Activated CD4-positive, CD25-positive, alpha-beta regulatory T cell treated with anti-CD3 and anti-CD28 coated beads, Interleukin-2, amount 50 U/mL, for 16 hours (primary cell): Measurements from ENCODE around the gene FOXL1.
"Not testable (repeated sequence)": the region's sequence is repeated elsewhere in the genome, so short reads cannot be mapped to it uniquely, and the experiment has no call there.

ENCODE experiments used
- DNase-seq: peaks from one replicate; pipeline ENCODE4 v3.0.0-alpha.2; 2020; ENCODE audit warnings: low read depth, low spot score

FOXL1 gene

DNA sequence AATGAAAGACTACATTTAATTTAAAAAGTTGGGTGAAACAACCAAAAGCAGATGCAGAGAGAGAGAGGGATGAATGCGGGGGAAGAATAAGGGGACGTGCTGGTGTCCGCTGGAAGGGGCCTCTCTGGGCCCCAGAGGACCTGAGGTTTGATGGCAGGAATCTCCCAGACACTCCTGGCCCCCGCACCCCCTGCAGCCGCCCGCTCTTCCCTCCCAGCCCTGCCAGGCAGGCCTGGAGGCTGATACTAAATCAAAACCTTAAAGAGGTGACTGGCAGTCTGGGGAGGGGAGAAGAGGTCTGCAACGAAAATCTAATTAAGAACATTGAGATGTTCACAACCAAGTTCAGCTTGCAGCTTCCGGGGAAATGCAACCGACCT is 2.4 kb downstream of the FOXL1 start:
- no peak for DNase-seq

DNA sequence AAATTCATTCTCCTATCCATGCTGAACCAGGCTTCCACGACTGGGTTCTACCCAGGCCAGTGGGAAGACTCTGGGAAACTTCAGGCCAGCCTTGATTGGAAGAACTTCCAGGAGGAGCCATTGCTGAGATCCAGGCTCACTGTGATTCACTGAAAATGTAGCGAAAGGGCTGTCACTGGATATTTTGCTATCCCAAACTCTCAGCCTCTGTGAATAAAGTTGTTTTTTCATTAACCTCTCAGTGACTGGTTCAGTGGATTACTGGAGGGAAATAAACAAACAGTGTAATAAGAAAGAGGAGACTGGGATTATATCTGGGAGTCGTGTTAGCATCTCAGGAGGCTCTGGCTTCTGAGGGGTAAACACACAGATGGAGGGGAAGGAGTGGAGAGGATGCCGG is 3.1 kb downstream of the FOXL1 start:
- DNase-seq, result no peak

DNA sequence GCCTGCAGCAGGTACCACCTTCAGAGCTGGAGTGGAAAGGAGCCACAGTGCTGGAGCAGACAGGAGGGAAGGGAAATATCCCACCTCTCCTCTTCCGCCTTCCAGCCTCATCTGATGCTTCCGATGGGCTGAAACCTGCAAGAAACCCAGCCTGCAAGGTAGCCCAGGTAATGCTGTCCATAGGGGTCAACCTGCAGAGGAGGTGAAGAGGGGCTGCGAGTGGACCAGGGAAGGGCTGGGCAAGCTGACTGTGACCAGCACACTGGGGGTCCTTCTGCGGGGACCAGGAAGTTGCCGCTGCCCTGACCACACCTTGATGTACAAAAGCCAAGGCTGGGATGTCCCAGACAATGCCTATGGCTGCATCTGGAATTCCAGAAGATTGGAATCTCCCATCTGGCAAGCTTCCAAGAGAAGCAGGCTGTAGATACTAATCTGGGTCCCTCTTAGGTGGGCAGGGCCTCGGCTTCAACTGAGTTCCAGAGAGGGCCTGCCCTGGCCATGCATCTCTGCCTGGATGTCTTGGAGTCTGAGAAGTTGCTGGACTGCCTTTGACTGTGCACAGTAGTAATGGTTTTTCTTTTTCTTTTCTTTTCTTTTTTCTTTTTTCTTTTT is 5.8 kb downstream of the FOXL1 start:
- DNase-seq, result no peak

- no peak for DNase-seq
These were observed 6.7 kb downstream of the FOXL1 start for GRCh38 chr16:86584726-86585721.

GRCh38 chr16:86585821-86586611 is 7.7 kb downstream of the FOXL1 start:
- DNase-seq, result no peak

DNA sequence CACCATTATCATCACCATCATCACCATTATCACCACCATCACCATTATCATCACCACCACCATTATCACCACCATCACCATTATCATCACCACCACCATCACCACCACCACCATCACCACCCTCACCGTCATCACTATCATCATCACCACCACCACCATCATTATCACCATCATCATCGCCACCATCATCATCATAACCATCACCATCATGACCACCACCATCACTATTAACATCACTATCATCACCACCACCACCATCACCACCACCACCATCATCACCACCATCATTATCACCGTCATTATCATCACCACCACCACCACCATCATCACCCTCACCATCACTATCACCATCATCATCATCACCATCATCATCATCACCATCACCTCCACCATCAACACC is 9.1 kb downstream of the FOXL1 start:
- no peak for DNase-seq

- DNase-seq, result not testable (repeated sequence)
These were observed 9.6 kb downstream of the FOXL1 start for GRCh38 chr16:86587955-86588354.

DNA sequence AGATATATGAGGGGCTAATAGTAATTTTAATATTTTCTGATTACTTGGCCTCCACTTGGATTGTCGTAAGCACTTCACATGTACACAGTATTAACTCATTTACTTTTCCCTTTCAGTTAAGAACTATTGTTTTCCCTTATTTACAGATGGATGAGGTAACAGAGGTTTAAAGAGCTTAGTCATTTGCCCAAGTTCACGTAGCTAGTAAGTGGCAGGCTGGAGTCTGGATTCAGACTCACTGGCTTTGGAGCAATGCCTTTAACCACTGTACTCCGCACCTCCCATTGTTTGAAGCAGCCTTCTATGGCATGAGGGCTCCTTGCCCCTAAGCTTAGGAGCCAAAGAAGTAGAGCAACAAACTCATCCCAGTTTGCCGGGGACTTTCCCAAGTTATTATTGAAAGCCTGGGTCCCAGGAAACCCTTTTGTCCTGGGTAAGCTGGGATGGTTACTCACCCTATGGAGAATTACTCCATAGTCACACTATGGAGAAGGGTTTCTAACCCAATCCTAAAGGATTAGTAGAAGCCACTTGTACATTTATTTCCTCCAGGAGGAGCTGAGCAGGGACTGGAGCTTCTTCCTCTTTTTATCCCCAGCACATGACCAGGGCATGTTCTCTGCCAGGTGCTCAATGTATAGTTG is 12.3 kb downstream of the FOXL1 start:
- DNase-seq, result no peak

GRCh38 chr16:86591270-86591669 is 12.9 kb downstream of the FOXL1 start:
- DNase-seq, result no peak

- no peak for DNase-seq
These were observed 15.7 kb downstream of the FOXL1 start for GRCh38 chr16:86593913-86594620.

DNA sequence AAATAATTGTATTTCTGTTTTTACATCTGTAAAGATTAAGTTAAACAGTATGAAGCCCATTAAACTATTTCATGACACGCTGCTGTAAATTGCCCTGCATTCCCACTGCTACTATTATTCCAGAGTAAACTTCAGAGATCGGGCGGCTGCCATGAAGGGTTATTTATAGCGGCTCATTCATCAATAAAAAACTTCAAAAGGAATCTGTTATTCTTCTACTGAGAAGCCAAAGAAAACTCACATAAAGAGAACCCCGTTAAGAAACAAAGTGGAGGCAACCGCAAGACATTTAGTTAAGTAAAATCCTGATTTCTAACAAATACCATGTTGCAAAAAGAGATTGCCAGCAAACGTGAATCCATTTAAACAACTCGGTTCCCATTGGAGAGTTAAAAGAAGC is 16.4 kb downstream of the FOXL1 start:
- DNase-seq, result no peak

DNA sequence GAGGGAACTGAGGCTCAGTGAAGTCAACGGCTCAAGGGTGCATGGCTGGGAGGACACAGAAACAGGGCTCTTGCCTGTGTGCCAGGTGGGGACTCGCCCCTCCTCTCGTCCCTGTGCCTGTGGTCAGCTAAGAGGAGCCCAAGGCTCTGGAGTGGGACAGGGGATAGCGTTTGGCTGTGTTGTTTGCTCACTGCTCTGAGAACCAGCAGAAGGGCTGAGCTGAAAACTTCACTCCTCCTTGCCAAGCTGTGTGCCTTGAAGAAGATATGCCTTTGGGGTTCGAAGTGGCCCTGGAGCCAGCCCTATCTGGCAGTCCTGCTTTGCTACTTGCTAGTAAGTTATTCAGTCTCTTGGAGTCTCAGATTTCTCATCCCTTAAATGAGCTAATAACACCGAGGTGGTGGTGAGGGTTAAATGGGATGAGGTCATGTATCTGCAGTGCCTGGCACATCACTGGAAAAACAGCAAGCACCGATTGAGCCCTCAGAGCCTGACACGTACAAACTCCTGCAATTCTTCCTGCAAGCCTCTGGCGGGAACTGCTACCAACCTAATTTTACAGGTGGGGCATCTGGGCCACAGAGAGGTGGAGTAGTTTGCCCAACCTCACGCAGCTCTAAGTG is 17.7 kb downstream of the FOXL1 start:
- no peak for DNase-seq

GRCh38 chr16:86597126-86597879 is 19.0 kb downstream of the FOXL1 start:
- DNase-seq, result no peak

- no peak for DNase-seq
These were observed 19.7 kb downstream of the FOXL1 start for GRCh38 chr16:86597880-86598606.

- DNase-seq, result no peak
These were observed 20.5 kb downstream of the FOXL1 start for GRCh38 chr16:86598607-86599565.

DNA sequence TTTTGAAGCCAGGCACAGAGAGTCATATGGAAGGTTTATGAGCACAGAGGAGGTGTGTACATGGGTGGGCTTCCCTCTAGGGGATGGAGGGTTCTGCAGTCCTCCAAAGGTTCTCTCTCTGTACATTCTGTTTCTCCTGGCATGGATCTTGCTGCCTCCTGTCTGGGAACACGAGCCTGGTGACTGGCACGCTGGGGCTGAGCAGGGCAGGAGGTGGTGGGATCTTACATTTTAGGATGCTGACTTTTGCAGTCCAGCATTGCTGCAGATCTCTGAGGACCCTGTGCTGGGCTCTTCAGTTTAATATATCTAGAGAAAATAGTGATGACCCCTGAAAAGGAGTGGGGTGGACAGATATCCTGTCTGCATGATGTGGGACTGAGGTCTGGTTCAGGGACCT is 23.0 kb downstream of the FOXL1 start:
- DNase-seq, result no peak

DNA sequence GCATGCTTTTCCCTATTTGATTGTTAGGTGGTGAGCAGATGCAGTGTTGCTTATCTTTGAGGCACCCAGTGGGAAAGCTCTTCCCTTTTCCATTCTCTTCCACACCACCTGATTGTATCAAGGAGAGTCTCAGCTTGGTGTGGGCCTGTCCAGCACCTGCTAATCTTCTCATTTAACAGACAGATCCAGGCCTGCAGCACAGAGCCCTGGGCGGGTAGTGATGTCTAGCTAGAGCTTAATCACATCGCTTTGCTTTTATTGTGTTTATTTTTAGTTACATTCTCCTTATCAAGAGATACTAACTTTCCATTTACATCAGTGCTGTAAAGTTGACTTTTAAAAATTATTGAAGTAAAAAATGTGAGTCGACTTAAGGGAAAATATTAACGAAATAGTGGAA is 24.2 kb downstream of the FOXL1 start:
- no peak for DNase-seq
